Epithelial cell of proximal tubule (primary cell): ENCODE data around the gene COPS9. TPM values are rescaled to one million over a fixed set of nuclear protein-coding genes. Genes with fewer than 3 reads are reported as not detected.

Source experiments
- DNase-seq: peaks from one replicate; pipeline ENCODE4 v3.0.0-alpha.2; 2011; ENCODE audit warnings: low read depth
- H3K4me3 ChIP-seq: 2 replicates; pipeline ENCODE4 v1.5.1; 2011; ENCODE audit warnings: low read depth, mild to moderate bottlenecking, low read length
- total RNA-seq: library from RNA; depleted of rRNA; stranded (reverse); fragments of >200 nt; gene quantifications from 2 replicates; pipeline ENCODE4 v1.2.3, GENCODE V29; 2015
- TF ChIP-seq, protein P1 (sequence below): conservative IDR thresholded peaks from 2 replicates; pipeline ENCODE4 v1.5.1; 2012; ENCODE audit warnings: low read depth, mild to moderate bottlenecking, low read length

Gene COPS9
- total RNA-seq, 1 donor from 2014 or later = 274 TPM

DNA sequence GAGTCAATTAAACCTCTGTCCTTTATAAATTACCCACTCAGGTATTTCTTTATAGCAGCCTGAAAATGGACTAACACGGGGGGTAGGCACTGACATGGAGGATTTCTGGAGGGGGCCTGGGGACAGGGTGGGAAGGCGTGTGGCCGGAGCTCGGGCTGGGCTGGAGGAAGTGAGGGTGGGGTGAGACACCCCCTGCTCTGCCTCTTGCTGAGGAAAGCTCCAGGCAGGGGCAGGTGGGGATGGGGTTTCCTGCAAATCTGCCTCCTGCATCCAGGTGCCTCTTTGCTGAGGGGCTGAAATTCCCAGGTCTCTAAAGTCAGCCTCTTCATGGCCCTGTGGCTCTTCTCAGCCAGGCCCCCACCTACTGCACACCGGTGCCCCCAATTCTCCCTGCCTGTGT, 30.1 kb upstream of the COPS9 start:
- TF ChIP-seq, protein P1, sequence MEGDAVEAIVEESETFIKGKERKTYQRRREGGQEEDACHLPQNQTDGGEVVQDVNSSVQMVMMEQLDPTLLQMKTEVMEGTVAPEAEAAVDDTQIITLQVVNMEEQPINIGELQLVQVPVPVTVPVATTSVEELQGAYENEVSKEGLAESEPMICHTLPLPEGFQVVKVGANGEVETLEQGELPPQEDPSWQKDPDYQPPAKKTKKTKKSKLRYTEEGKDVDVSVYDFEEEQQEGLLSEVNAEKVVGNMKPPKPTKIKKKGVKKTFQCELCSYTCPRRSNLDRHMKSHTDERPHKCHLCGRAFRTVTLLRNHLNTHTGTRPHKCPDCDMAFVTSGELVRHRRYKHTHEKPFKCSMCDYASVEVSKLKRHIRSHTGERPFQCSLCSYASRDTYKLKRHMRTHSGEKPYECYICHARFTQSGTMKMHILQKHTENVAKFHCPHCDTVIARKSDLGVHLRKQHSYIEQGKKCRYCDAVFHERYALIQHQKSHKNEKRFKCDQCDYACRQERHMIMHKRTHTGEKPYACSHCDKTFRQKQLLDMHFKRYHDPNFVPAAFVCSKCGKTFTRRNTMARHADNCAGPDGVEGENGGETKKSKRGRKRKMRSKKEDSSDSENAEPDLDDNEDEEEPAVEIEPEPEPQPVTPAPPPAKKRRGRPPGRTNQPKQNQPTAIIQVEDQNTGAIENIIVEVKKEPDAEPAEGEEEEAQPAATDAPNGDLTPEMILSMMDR = no peak
- no peak overlapping the region for H3K4me3 ChIP-seq
- DNase-seq = no peak

DNA sequence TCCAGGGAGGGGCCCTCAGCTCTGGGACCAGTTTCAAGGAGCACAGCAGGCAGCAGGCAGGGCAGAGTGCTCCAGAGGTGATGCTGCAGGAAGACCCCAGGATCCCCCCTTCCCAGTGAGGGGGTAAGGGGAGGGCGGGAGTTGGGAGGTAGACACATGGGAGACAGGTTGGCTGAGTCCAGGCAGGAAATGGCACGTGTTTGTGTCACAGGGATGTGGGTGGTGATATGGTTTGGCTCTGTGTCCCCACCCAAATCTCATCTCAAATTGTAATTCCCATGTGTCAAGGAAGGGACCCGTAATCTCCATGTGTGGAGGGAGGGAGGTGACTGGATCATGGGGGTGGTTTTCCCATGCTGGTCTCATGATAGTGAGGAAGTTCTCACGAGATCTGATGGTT, 29.6 kb upstream of the COPS9 start:
- H3K4me3 ChIP-seq = no peak overlapping the region
- no peak for DNase-seq
- TF ChIP-seq, protein P1 = no peak

- no peak for DNase-seq
- H3K4me3 ChIP-seq = no peak overlapping the region
- TF ChIP-seq, protein P1 = no peak
These were observed 28.9 kb upstream of the COPS9 start for GRCh38 chr2:240165034-240165433.

DNA sequence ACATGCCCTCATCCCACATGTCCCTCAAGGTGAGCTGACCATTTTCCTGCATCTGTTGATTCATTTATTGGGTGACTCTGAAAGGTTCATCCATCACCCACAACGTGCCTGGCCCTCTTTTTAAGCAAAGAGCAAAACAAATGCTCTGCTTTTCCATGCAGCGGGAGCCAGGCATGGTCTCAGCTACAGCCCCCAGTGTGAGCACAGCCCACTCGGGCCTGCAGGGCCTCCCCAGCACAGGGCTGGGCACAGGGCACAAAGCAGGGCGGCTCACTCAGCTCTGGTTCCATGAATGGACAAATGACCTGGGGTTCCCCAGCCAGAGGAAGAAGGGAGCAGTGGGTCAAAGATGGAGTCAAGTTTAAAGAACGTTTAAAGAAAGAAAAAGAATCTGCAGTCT, 28.5 kb upstream of the COPS9 start:
- TF ChIP-seq, protein P1 = no peak
- no peak overlapping the region for H3K4me3 ChIP-seq
- DNase-seq = no peak

- no peak for DNase-seq
- H3K4me3 ChIP-seq = no peak overlapping the region
- TF ChIP-seq, protein P1 = no peak
These were observed 27.9 kb upstream of the COPS9 start for GRCh38 chr2:240163844-240164574.

GRCh38 chr2:240162939-240163714, 27.0 kb upstream of the COPS9 start:
- TF ChIP-seq, protein P1 = no peak
- no peak for DNase-seq
- H3K4me3 ChIP-seq = no peak overlapping the region
